NOMO-1 treated with DMSO at 0.1 percent for 48 hours (cell line): ENCODE results near the gene ENPP7.

Source experiments
- DNase-seq: peaks from one replicate; lab custom pipeline; 2025; ENCODE audit not compliant: unreplicated experiment; lab: John Stamatoyannopoulos, UW

The ENPP7 gene

DNA sequence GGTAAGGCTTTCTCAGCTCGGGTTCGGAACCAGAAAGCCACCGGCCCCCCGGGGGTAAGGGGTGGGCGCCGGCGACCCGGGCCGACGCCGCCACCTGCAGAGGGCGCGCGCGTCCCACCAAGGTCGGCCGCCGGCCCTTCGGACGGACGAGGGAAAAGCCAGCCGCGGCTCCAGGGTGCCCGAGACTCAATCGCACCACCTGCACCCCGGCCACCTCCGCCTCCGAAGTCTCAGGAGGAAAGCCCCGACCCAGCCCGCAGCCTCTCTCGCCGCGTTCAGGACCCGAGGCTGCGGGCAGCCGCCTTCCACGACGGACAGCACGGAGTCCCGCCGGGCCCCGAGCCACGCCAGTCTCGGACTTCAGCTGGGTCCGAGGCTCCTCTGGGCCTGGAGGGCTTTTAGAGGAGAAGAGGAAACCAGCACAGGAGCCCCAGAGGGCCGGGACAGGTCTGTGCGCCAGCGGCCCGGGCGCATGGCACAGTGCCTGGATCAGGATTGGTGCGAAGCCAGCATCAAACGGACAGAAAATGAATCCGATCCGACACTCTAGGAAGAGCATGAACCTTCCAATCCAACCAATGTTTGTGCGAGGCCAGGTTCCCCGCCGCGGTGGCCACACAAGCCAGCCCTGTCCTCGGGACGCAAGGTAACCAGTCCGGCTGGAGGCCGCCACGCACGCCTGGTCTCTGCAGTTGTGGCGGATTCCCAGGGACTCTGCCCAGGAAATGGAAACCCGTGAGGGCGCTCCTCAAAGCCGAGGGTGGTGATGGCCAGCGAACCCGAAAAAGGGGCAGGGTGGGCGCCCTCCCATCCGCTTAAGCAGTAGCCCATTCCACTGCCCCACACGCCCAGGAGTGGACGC lies 59.4 kb downstream of the ENPP7 start:
- DNase-seq = peak; percentile 32

- DNase-seq = no peak
Measured at GRCh38 chr17:79790805-79791734, 60.3 kb downstream of the ENPP7 start.

DNA sequence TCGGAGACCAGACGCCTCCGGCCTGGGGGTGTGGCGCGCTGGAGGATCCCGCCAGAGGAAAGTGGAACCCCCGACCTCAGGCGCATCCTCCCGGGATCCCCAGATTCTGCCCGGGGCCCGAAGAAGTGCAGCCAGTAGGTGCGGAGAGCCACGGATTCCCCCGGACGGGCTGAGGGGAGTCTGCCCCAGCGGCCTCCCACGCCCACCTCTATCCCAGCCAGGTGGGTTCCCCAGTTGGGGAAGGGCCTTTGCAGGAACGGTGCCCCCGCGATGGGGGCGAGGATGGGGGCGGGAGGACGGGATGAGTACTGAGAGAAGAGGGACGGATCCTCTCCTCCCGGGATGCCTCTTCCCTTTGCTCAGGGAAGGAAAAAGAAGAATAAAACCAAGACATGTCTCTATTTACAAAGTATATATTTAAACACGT lies 61.0 kb downstream of the ENPP7 start:
- no peak for DNase-seq
